Peyer's patch (tissue), 4 donors: ENCODE measurements around the gene AP5S1. TPM values are rescaled to one million over a fixed set of nuclear protein-coding genes. Genes with fewer than 3 reads are reported as not detected.

Experiments
- DNase-seq, 3 donors: peaks; one replicate each; pipeline ENCODE4 v3.0.0-alpha.2; 2017 to 2019
- H3K27ac ChIP-seq, 4 donors: fragments of 200-600 bp; sonication (generic); one replicate each; pipeline ENCODE4 v1.5.1; 2016 to 2019
- H3K27me3 ChIP-seq, 2 donors: fragments of 200-600 bp; sonication (generic); one replicate each; pipeline ENCODE4 v1.5.1; 2019
- H3K36me3 ChIP-seq, 3 donors: fragments of 200-600 bp; sonication (generic); one replicate each; pipeline ENCODE4 v1.5.1; 2016 to 2019
- H3K4me1 ChIP-seq, 4 donors: fragments of 200-600 bp; sonication (generic); one replicate each; pipeline ENCODE4 v1.5.1; 2016 to 2019
- H3K4me3 ChIP-seq, 4 donors: fragments of 200-600 bp; sonication (generic); 1 replicate in 3 of 4; 2 replicates in 1 of 4; pipeline ENCODE4 v1.5.1; 2016 to 2019; ENCODE audit warnings: mild to moderate bottlenecking in 1 of 4
- H3K9me3 ChIP-seq, 4 donors: fragments of 200-600 bp; sonication (generic); one replicate each; pipeline ENCODE4 v1.5.1; 2016 to 2019; ENCODE audit warnings: mild to moderate bottlenecking in 1 of 4
- POLR2A ChIP-seq, 2 donors: fragments of 450-650 bp; IDR thresholded peaks; one replicate each; pipeline ENCODE4 v1.5.1; 2017; ENCODE audit warnings: antibody characterized with exemption in 2 of 2, mild to moderate bottlenecking in 2 of 2, moderate library complexity in 2 of 2
- total RNA-seq, 4 donors: library from RNA; depleted of rRNA; stranded (reverse); fragments of >200 nt; gene quantifications; one replicate each; pipeline ENCODE4 v1.1.0, GENCODE V29; 2016
- TF ChIP-seq, protein P1 (sequence below), 6 experiments: fragments of 450-650 bp in 4 of 6; fragments of 200-600 bp in 2 of 6; sonication (generic) in 1 of 6; IDR thresholded peaks; one replicate each; pipeline ENCODE4 v1.5.1; 2017 to 2019; ENCODE audit warnings: antibody characterized with exemption in 6 of 6, mild to moderate bottlenecking in 3 of 6, moderate library complexity in 1 of 6

The AP5S1 gene
- total RNA-seq, 4 donors from 2014 or later: 11.6 to 26.4 (median 22.5) TPM

DNA sequence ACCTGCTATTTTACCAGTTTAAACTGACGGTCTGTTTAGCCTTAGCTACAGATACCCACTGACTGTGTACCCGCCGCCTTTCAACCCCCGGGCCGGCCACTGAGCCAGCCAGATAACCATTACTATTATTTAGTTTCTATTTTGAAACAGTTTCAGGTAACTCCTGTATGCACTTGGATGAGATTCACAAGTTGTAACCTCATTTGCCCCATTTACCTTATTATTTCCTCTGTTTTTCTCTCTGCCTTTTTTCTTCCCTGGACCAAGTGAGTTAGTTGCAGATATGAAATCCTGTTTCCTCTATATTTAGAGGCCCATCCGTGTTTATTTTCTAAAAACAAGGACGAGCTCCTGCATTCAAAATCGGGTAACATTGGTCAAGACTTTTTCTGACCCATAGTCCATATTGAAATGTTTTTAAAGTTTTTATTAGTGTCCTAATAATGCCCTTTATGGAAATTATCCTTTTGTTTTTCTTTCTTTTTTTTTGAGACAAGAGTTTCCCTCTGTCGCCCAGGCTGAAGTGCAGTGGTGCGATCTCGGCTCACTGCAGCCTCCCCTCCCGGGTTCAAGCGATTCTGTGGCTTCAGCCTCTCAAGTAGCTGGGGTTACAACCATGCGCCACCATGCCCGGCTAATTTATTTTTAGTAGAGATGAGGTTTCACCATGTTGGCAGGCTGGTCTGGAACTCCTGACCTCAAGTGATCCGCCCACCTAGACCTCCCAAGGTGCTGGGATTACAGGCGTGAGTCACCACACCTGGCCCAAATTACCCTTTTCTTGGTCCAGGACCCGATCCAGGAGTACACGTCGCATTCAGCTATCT is 767 bp downstream of the AP5S1 start:
- H3K27me3 ChIP-seq: no peaks in the 10 kb centered on the region
- no peaks in the 10 kb centered on the region for H3K9me3 ChIP-seq
- H3K4me3 ChIP-seq: peak overlapping the region; percentile 60 to 93 (median 70)
- TF ChIP-seq, protein P1, sequence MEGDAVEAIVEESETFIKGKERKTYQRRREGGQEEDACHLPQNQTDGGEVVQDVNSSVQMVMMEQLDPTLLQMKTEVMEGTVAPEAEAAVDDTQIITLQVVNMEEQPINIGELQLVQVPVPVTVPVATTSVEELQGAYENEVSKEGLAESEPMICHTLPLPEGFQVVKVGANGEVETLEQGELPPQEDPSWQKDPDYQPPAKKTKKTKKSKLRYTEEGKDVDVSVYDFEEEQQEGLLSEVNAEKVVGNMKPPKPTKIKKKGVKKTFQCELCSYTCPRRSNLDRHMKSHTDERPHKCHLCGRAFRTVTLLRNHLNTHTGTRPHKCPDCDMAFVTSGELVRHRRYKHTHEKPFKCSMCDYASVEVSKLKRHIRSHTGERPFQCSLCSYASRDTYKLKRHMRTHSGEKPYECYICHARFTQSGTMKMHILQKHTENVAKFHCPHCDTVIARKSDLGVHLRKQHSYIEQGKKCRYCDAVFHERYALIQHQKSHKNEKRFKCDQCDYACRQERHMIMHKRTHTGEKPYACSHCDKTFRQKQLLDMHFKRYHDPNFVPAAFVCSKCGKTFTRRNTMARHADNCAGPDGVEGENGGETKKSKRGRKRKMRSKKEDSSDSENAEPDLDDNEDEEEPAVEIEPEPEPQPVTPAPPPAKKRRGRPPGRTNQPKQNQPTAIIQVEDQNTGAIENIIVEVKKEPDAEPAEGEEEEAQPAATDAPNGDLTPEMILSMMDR (IDR thresholded peaks at IDR 0.05): peak in 1 of 6 experiments; percentile 3
- TF ChIP-seq POLR2A (IDR thresholded peaks at IDR 0.05): no peak
- peaks cover 0 to 12% (median 6%) of the 10 kb centered on the region in 4 donors for H3K4me1 ChIP-seq
- no peak for DNase-seq
- peak overlapping the region; percentile 93 to 99 (median 96) for H3K27ac ChIP-seq
- peaks cover 0 to 36% (median 0%) of the 10 kb centered on the region in 3 donors for H3K36me3 ChIP-seq

DNA sequence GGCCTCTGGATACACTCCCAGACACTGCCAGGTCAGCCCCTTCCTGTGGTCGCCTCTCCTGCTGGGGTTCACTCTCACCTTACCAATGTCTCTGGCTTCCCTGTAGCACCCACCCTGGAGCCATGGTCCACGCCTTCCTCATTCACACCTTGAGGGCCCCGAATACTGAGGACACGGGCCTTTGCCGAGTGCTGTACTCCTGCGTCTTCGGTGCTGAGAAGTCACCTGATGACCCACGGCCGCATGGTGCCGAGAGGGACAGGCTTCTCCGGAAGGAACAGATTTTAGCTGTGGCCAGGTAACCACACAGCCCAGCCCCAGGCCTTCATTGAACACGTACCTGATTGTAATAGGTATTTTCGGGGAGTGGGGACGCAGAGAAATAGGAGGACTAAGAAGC is 1.6 kb downstream of the AP5S1 start:
- no peaks in the 10 kb centered on the region for H3K9me3 ChIP-seq
- DNase-seq: no peak
- TF ChIP-seq POLR2A (IDR thresholded peaks at IDR 0.05): no peak
- TF ChIP-seq, protein P1 (IDR thresholded peaks at IDR 0.05): no peak
- no peak overlapping the region for H3K27ac ChIP-seq
- peaks cover 0 to 39% (median 0%) of the 10 kb centered on the region in 3 donors for H3K36me3 ChIP-seq
- no peaks in the 10 kb centered on the region for H3K27me3 ChIP-seq
- H3K4me1 ChIP-seq: peaks cover 0 to 12% (median 6%) of the 10 kb centered on the region in 4 donors
- no peak overlapping the region for H3K4me3 ChIP-seq

DNA sequence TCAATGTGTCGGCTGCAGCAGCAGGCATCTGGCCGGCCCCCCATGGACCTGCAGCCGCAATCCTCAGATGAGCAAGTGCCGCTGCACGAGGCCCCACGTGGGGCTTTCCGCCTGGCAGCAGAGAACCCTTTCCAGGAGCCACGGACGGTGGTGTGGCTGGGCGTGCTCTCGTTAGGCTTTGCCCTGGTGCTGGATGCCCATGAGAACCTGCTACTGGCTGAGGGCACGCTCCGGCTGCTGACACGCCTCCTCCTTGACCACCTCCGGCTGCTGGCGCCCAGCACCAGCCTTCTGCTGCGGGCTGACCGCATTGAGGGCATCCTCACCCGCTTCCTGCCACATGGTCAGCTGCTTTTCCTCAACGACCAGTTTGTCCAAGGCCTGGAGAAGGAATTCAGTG is 3.5 kb downstream of the AP5S1 start:
- Histone ChIP-seq H3K27me3 (no peaks in the 10 kb centered on the region), H3K36me3 (peaks cover 0 to 48% (median 0%) of the 10 kb centered on the region in 3 donors), H3K4me3 (no peak overlapping the region), H3K4me1 (peaks cover 0 to 12% (median 6%) of the 10 kb centered on the region in 4 donors), H3K9me3 (no peaks in the 10 kb centered on the region), H3K27ac (no peak overlapping the region)
- TF ChIP-seq, protein P1 (IDR thresholded peaks at IDR 0.05): no peak
- TF ChIP-seq POLR2A (IDR thresholded peaks at IDR 0.05): no peak
- no peak for DNase-seq

DNA sequence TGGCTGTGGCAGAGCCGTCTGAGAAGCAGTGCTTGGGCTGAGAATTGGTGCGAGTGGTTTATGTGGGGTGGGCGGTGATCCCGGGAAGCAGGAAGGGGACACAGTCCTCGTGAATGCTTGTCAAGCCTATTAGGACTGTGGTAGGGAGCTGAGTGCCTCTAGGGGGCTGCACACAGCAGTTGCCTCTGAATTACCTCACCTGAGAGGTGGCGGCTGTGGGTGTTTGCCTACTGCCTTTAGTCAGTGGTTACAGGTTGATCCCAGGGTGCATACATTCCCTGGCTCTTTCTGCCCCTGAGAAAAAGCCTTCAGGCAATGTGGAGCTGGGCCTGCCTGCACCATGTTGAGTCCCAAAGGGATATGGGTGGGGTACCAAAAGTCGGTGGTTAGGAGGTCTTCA is 5.2 kb downstream of the AP5S1 start:
- H3K27ac ChIP-seq: no peak overlapping the region
- peaks cover 0 to 56% (median 0%) of the 10 kb centered on the region in 3 donors for H3K36me3 ChIP-seq
- no peak overlapping the region for H3K4me3 ChIP-seq
- no peaks in the 10 kb centered on the region for H3K9me3 ChIP-seq
- no peak for DNase-seq
- TF ChIP-seq POLR2A (IDR thresholded peaks at IDR 0.05): no peak
- TF ChIP-seq, protein P1 (IDR thresholded peaks at IDR 0.05): no peak
- H3K4me1 ChIP-seq: peaks cover 0 to 5% (median 3%) of the 10 kb centered on the region in 4 donors
- no peaks in the 10 kb centered on the region for H3K27me3 ChIP-seq

DNA sequence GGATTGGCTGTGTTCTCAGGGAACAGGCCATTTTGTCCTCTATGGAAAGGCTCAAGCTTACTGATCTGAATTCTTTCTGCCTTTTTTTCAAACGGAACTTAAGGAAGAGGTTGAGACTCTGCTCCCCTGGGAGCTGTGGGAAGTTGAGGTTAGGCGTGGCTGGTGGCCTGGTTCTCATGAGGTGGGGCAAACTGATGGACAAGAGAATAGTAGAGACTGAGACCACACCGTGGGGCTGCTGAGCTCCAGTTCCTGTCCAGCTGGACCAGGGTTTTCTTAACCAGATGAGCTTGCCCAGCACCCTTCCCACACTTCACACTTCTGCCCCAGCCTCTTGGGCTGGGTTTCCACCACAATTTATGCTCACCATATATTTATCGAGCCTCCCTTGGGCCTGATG is 6.1 kb downstream of the AP5S1 start:
- Histone ChIP-seq H3K36me3 (peaks cover 0 to 56% (median 0%) of the 10 kb centered on the region in 3 donors), H3K4me1 (peaks cover 0 to 3% (median 1%) of the 10 kb centered on the region in 4 donors), H3K9me3 (no peaks in the 10 kb centered on the region), H3K4me3 (no peak overlapping the region), H3K27ac (no peak overlapping the region), H3K27me3 (no peaks in the 10 kb centered on the region)
- DNase-seq: no peak
- TF ChIP-seq, protein P1 (IDR thresholded peaks at IDR 0.05): no peak
- no peak for TF ChIP-seq POLR2A (IDR thresholded peaks at IDR 0.05)
